ENCODE measurements around the gene COQ7.

Gene COQ7

GRCh38 chr16:19067349-19068236, at the start of gene COQ7:
Gene COQ7 (plus strand): TSS chr16:19067614. CDS start chr16:19067665, 51 bp downstream.
- peak; percentile 90 to 96 for DNase-seq

GRCh38 chr16:19020689-19021088, 46.7 kb upstream of the COQ7 start:
- no peak for DNase-seq

- DNase-seq, result no peak
Measured at GRCh38 chr16:19021747-19022146, 45.7 kb upstream of the COQ7 start.

GRCh38 chr16:19027416-19027815, 40.0 kb upstream of the COQ7 start:
- no peak for DNase-seq

- DNase-seq, result no peak
Measured at GRCh38 chr16:19029980-19030379, 37.4 kb upstream of the COQ7 start.

- no peak for DNase-seq
Measured at GRCh38 chr16:19031738-19032137, 35.7 kb upstream of the COQ7 start.

GRCh38 chr16:19033761-19034160, 33.7 kb upstream of the COQ7 start:
- no peak for DNase-seq

GRCh38 chr16:19040400-19040799, 27.0 kb upstream of the COQ7 start:
- no peak for DNase-seq

GRCh38 chr16:19044769-19045168, 22.6 kb upstream of the COQ7 start:
- DNase-seq, result no peak

GRCh38 chr16:19046062-19046461, 21.4 kb upstream of the COQ7 start:
- no peak for DNase-seq

- no peak for DNase-seq
Measured at GRCh38 chr16:19062706-19063105, 4.7 kb upstream of the COQ7 start.

- DNase-seq, result no peak
Measured at GRCh38 chr16:19066988-19067348, 446 bp upstream of the COQ7 start.

- DNase-seq, result no peak
Measured at GRCh38 chr16:19068237-19068815, 912 bp downstream of the COQ7 start.

- peak in 1 of 2 experiments; percentile 23 for DNase-seq
Measured at GRCh38 chr16:19071811-19072777, 4.7 kb downstream of the COQ7 start.

- no peak for DNase-seq
Measured at GRCh38 chr16:19073344-19073743, 5.9 kb downstream of the COQ7 start.

- DNase-seq, result no peak
Measured at GRCh38 chr16:19073863-19074262, 6.4 kb downstream of the COQ7 start.

- no peak for DNase-seq
Measured at GRCh38 chr16:19075511-19075910, 8.1 kb downstream of the COQ7 start.

- no peak for DNase-seq
Measured at GRCh38 chr16:19077879-19078278, 10.5 kb downstream of the COQ7 start.

GRCh38 chr16:19083670-19084069, 16.3 kb downstream of the COQ7 start:
- no peak for DNase-seq

GRCh38 chr16:19084139-19084538, 16.7 kb downstream of the COQ7 start:
- DNase-seq, result no peak

GRCh38 chr16:19084879-19085278, 17.5 kb downstream of the COQ7 start:
- DNase-seq, result no peak

- no peak for DNase-seq
Measured at GRCh38 chr16:19085679-19086200, 18.3 kb downstream of the COQ7 start.

Measured in SW 1271 (cell line).